ENCODE data around the gene HPX.

GRCh38 chr11:6455070-6455469 lies 14.3 kb upstream of the HPX start:
- TF ChIP-seq CTCF (conservative IDR thresholded peaks at IDR 0.05; ENCODE audit: low read length) (no peak), EZH2phosphoT487 (IDR thresholded peaks at IDR 0.05; ENCODE audit: borderline replicate concordance, low read depth, low read length) (no peak)

Measured in OCI-LY7 (cell line).